GM23338 (cell line): Measurements from ENCODE around the gene CAP1. TPM values are rescaled to one million over a fixed set of nuclear protein-coding genes. Genes with fewer than 3 reads are reported as not detected.
"Not testable (repeated sequence)": the region's sequence is repeated elsewhere in the genome, so short reads cannot be mapped to it uniquely, and the experiment has no call there.

ENCODE experiments used
- ATAC-seq: fragments of 200-7000 bp; cut with Tn5 transposase; 3 replicates; pipeline ENCODE4 v1.9.1; 2020
- DNase-seq: peaks from one replicate; pipeline ENCODE4 v3.0.0-alpha.2; 2015; ENCODE audit warnings: low spot score
- H2AFZ ChIP-seq: fragments of 200-600 bp; sonication (generic); 2 replicates; pipeline ENCODE4 v1.8.0; 2016; ENCODE audit warnings: antibody characterized with exemption, mild to moderate bottlenecking, moderate library complexity
- H3F3A ChIP-seq: fragments of 200-600 bp; sonication (generic); replicated peaks from 2 replicates; pipeline ENCODE4 v1.8.0; 2017; ENCODE audit warnings: antibody characterized with exemption, mixed run types, low read depth
- H3K27ac ChIP-seq: fragments of 200-600 bp; sonication (generic); 2 replicates; pipeline ENCODE4 v1.6.1; 2016; ENCODE audit warnings: low read depth
- H3K27me3 ChIP-seq: fragments of 200-600 bp; sonication (generic); 2 replicates; pipeline ENCODE4 v1.8.0; 2016; ENCODE audit warnings: mild to moderate bottlenecking, mixed run types, moderate library complexity; ENCODE audit not compliant: insufficient read depth
- H3K36me3 ChIP-seq: fragments of 200-600 bp; sonication (generic); 2 replicates; pipeline ENCODE4 v1.8.0; 2016; ENCODE audit warnings: mild to moderate bottlenecking; ENCODE audit not compliant: insufficient read depth
- H3K4me1 ChIP-seq: fragments of 200-600 bp; sonication (generic); 2 replicates; pipeline ENCODE4 v1.8.0; 2016; ENCODE audit warnings: mild to moderate bottlenecking, moderate library complexity; ENCODE audit not compliant: insufficient read depth
- H3K4me2 ChIP-seq: fragments of 200-600 bp; sonication (generic); 2 replicates; pipeline ENCODE4 v1.7.1; 2017; ENCODE audit warnings: mixed run types
- H3K4me3 ChIP-seq: fragments of 200-600 bp; sonication (generic); 2 replicates; pipeline ENCODE4 v1.6.1; 2016; ENCODE audit warnings: mixed run types
- H3K79me2 ChIP-seq: fragments of 200-600 bp; sonication (generic); replicated peaks from 2 replicates; pipeline ENCODE4 v1.8.0; 2017; ENCODE audit warnings: mild to moderate bottlenecking; ENCODE audit not compliant: insufficient read depth
- H3K9me2 ChIP-seq: fragments of 200-600 bp; sonication (generic); 2 replicates; pipeline ENCODE4 v1.8.0; 2017; ENCODE audit not compliant: insufficient read depth
- H4K20me1 ChIP-seq: fragments of 200-600 bp; sonication (generic); replicated peaks from 2 replicates; pipeline ENCODE4 v1.8.0; 2017; ENCODE audit warnings: mild to moderate bottlenecking; ENCODE audit not compliant: insufficient read depth
- H3K27ac Mint-ChIP-seq: 2 replicates; pipeline ENCODE4 v1.8.0; 2020; ENCODE audit warnings: inconsistent platforms, mild to moderate bottlenecking, moderate library complexity, mixed read lengths
- H3K27me3 Mint-ChIP-seq: 3 replicates; pipeline ENCODE4 v1.8.0; 2022; ENCODE audit warnings: low read depth, mild to moderate bottlenecking, moderate library complexity, mixed read lengths, inconsistent platforms; ENCODE audit not compliant: insufficient read depth, poor library complexity
- H3K36me3 Mint-ChIP-seq: 3 replicates; pipeline ENCODE4 v1.8.0; 2021; ENCODE audit warnings: low read depth, mild to moderate bottlenecking, inconsistent platforms, moderate library complexity, mixed read lengths
- H3K4me1 Mint-ChIP-seq: 3 replicates; pipeline ENCODE4 v1.8.0; 2020; ENCODE audit warnings: mild to moderate bottlenecking, inconsistent platforms, mixed read lengths
- H3K4me3 Mint-ChIP-seq: 3 replicates; pipeline ENCODE4 v1.8.0; 2021; ENCODE audit warnings: moderate library complexity, mild to moderate bottlenecking, inconsistent platforms, mixed read lengths
- H3K9me3 Mint-ChIP-seq: 3 replicates; pipeline ENCODE4 v1.8.0; 2020; ENCODE audit warnings: moderate library complexity, mild to moderate bottlenecking, inconsistent platforms, mixed read lengths
- CREB1 ChIP-seq: fragments of 250-450 bp; sonication (Bioruptor Pico); IDR thresholded peaks from 2 replicates; pipeline ENCODE4 v1.5.0; 2020; ENCODE audit warnings: low read depth, mild to moderate bottlenecking, moderate library complexity
- NANOG ChIP-seq: IDR thresholded peaks from 2 replicates; pipeline ENCODE4 v1.6.1; 2016; ENCODE audit warnings: antibody characterized with exemption, borderline replicate concordance
- ZNF114 ChIP-seq: fragments of 250-450 bp; sonication (Bioruptor Pico); IDR thresholded peaks from 2 replicates; pipeline ENCODE4 v1.5.0; 2020; ENCODE audit warnings: mild to moderate bottlenecking, moderate library complexity
- ZNF462 ChIP-seq: fragments of 250-450 bp; sonication (Bioruptor Pico); IDR thresholded peaks from 2 replicates; pipeline ENCODE4 v1.5.0; 2020; ENCODE audit warnings: mild to moderate bottlenecking, moderate library complexity
- polyA plus RNA-seq: library from polyadenylated mRNA; unstranded; fragments of >200 nt; fragmentation: Nextera tagmentation; extraction: Ambion mirVana; gene quantifications from 2 replicates; pipeline ENCODE4 v1.2.1, GENCODE V29; 2016
- total RNA-seq: library from RNA; depleted of rRNA; stranded (reverse); fragments of >200 nt; shearing (Covaris generic); gene quantifications from 2 replicates; pipeline ENCODE4 v1.2.3, GENCODE V29; 2014

Gene CAP1
- total and polyA plus RNA-seq, 2 experiments from 2014 or later, result 133 to 254 TPM

DNA sequence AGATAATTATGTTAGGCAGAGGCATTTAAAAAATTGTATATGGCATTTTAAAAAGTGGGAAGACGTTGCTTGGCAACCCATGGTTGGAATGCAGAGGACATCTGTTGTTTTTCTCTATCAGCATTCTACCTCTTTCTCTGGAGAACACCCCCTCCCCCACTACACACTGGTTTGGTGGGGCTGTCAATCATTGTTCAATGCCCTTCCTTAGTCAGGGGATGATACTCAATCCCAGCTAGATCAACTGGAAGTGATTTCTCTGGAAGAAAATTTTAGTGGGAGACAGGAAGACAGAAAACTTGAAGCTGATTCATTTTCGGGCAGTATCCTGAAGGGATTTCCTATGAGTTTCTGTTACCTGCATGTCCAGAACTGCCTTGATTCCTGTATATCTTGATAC is 35.7 kb upstream of the CAP1 start (continued):
- no peak for TF ChIP-seq ZNF462 (CRISPR knock-in tag)
- TF ChIP-seq CREB1 (CRISPR knock-in tag), result no peak

- not testable (repeated sequence) for H3K27me3 ChIP-seq, ATAC-seq, H3F3A ChIP-seq, DNase-seq, H2AFZ ChIP-seq, H3K36me3 ChIP-seq, H3K9me3 Mint-ChIP-seq, H3K4me1 ChIP-seq, H3K27ac ChIP-seq, H3K79me2 ChIP-seq, H3K9me2 ChIP-seq, H3K27me3 Mint-ChIP-seq, H3K4me3 Mint-ChIP-seq, H4K20me1 ChIP-seq, H3K36me3 Mint-ChIP-seq, H3K4me3 ChIP-seq, H3K27ac Mint-ChIP-seq, H3K4me2 ChIP-seq
- H3K4me1 Mint-ChIP-seq, result peaks cover 11% of the 10 kb centered on the region; the same call in 2 of the 3 replicates
Observed at GRCh38 chr1:40007481-40008034, 33.0 kb upstream of the CAP1 start.

DNA sequence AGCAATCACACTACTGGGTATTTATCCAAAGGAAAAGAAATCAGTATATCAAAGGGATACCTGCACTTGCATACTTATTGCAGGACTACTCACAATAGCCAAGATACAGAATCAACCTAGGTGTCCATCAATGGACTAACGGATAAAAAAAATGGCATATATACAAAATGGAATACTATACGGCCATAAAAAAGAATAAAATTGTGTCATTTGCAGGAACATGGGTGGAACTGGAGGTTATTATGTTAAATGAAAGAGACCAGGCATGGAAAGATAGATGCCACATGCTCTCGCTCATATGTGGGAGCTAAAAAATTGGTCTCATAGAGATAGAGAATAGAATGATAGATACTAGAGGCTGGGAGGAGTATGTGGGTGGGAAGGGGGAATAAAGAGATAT is 29.3 kb upstream of the CAP1 start:
- H3K4me1 ChIP-seq, result no peaks in the 10 kb centered on the region
- no peaks in the 10 kb centered on the region; the same call in 1 of the 2 replicates for H3K9me2 ChIP-seq
- H3K4me2 ChIP-seq, result no peak overlapping the region
- H3K36me3 ChIP-seq, result no peaks in the 10 kb centered on the region
- TF ChIP-seq NANOG, result no peak
- TF ChIP-seq ZNF114, result no peak
- H4K20me1 ChIP-seq, result no peaks in the 10 kb centered on the region
- H3K27ac ChIP-seq, result no peak overlapping the region
- DNase-seq (no peak), ATAC-seq (no peak)
- peaks cover 10% of the 10 kb centered on the region for H3K9me3 Mint-ChIP-seq
- no peak overlapping the region for H3K27ac Mint-ChIP-seq
- H3K36me3 Mint-ChIP-seq, result no peaks in the 10 kb centered on the region
- H3K4me1 Mint-ChIP-seq, result no peaks in the 10 kb centered on the region
- no peaks in the 10 kb centered on the region for H3K27me3 ChIP-seq
- peaks cover 2% of the 10 kb centered on the region for H3K27me3 Mint-ChIP-seq
- H3K4me3 Mint-ChIP-seq, result no peak overlapping the region
- no peaks in the 10 kb centered on the region for H3F3A ChIP-seq
- H3K4me3 ChIP-seq, result no peak overlapping the region
- no peaks in the 10 kb centered on the region for H3K79me2 ChIP-seq
- no peak overlapping the region for H2AFZ ChIP-seq
